A549 (cell line): Measurements from ENCODE around the gene CELSR1. TPM values are rescaled to one million over a fixed set of nuclear protein-coding genes. Genes with fewer than 3 reads are reported as not detected.

Experiments
- ATAC-seq, 2 experiments: fragments of 200-7000 bp in 1 of 2; fragments of >200 bp in 1 of 2; cut with Nextera tagmentation in 1 of 2; cut with Tn5 transposase in 1 of 2; 3 replicates each; pipeline versions ENCODE4 v1.8.0 to v1.9.1; 2018 to 2020; ENCODE audit warnings: mild to moderate bottlenecking in 1 of 2, moderate library complexity in 1 of 2
- CTCF ChIA-PET: fragments of 300-600 bp; sonication (Branson Sonifier 250); formaldehyde crosslinking; extraction: SDS; loops from one replicate; lab custom pipeline; 2021; ENCODE audit warnings: antibody characterized with exemption, inconsistent platforms; lab: Yijun Ruan, JAX
- POLR2A ChIA-PET: fragments of 350-600 bp; formaldehyde crosslinking; extraction: SDS; loops from one replicate; lab custom pipeline; 2021; ENCODE audit warnings: antibody characterized with exemption, inconsistent platforms; lab: Yijun Ruan, JAX
- DNase-seq, 2 experiments: peaks; one replicate each; pipeline versions ENCODE4 v3.0.0 to v3.0.0-alpha.2; 2011 to 2016; ENCODE audit warnings: low read depth in 1 of 2, low spot score in 1 of 2
- FAIRE-seq: peaks from 2 replicates; lab custom pipeline; 2011; peaks lifted over from hg19 to GRCh38; lab: Jason Lieb, UNC
- H3K27ac ChIP-seq, 2 experiments: fragments of >200 bp; sonication (Bioruptor Twin); formaldehyde crosslinking; 3 replicates each; pipeline ENCODE4 v1.5.1; 2016 to 2017
- H3K4me1 ChIP-seq: fragments of >200 bp; sonication (Bioruptor Twin); formaldehyde crosslinking; 3 replicates; pipeline ENCODE4 v1.6.1; 2016
- H3K4me2 ChIP-seq: fragments of >200 bp; sonication (Bioruptor Twin); formaldehyde crosslinking; 3 replicates; pipeline ENCODE4 v1.6.1; 2016
- H3K4me3 ChIP-seq: fragments of >200 bp; sonication (Bioruptor Twin); formaldehyde crosslinking; 3 replicates; pipeline ENCODE4 v1.5.1; 2016
- H3K9me3 ChIP-seq: fragments of >200 bp; sonication (Bioruptor Twin); formaldehyde crosslinking; 3 replicates; pipeline ENCODE4 v1.6.1; 2016
- ATOH8 ChIP-seq: fragments of 250-450 bp; sonication (Bioruptor Pico); IDR thresholded peaks from 2 replicates; pipeline ENCODE4 v1.5.0; 2020; ENCODE audit warnings: low read depth, mild to moderate bottlenecking, moderate library complexity
- CBX2 ChIP-seq: fragments of 200-600 bp; sonication (generic); IDR thresholded peaks from 2 replicates; pipeline ENCODE4 v1.6.1; 2016; ENCODE audit warnings: low read depth, mild to moderate bottlenecking, borderline replicate concordance
- CEBPB ChIP-seq, 2 experiments: fragments of >200 bp in 1 of 2; sonication (Bioruptor Twin) in 1 of 2; formaldehyde crosslinking in 1 of 2; IDR thresholded peaks; 2 replicates each; pipeline ENCODE4 v1.6.1; 2012 to 2016
- EP300 ChIP-seq, 2 experiments: fragments of >200 bp; sonication (Bioruptor Twin); formaldehyde crosslinking; IDR thresholded peaks; 2 replicates in 1 of 2; 3 replicates in 1 of 2; pipeline ENCODE4 v1.6.1; 2016 to 2017
- ESRRA ChIP-seq: fragments of 150-350 bp; IDR thresholded peaks from 2 replicates; pipeline ENCODE4 v1.6.1; 2014; ENCODE audit warnings: mild to moderate bottlenecking, low read length, borderline replicate concordance
- FOSL2 ChIP-seq, 2 experiments: fragments of 450-650 bp in 1 of 2; fragments of >200 bp in 1 of 2; sonication (Bioruptor Twin) in 1 of 2; formaldehyde crosslinking; IDR thresholded peaks; 2 replicates each; pipeline versions ENCODE4 v1.5.0 to v1.6.1; 2016 to 2020; ENCODE audit warnings: mild to moderate bottlenecking in 1 of 2, moderate library complexity in 1 of 2
- HDAC2 ChIP-seq: fragments of 200-600 bp; sonication (generic); IDR thresholded peaks from 2 replicates; pipeline ENCODE4 v1.6.1; 2016
- HEYL ChIP-seq: fragments of 250-450 bp; sonication (Bioruptor Pico); IDR thresholded peaks from 2 replicates; pipeline ENCODE4 v1.8.0; 2021; ENCODE audit warnings: mild to moderate bottlenecking, moderate library complexity
- HMGXB4 ChIP-seq: fragments of 250-450 bp; sonication (Bioruptor Pico); IDR thresholded peaks from 2 replicates; pipeline ENCODE4 v1.5.0; 2021; ENCODE audit warnings: mild to moderate bottlenecking, moderate library complexity, borderline replicate concordance
- HOXB13 ChIP-seq: fragments of 250-450 bp; sonication (Bioruptor Pico); IDR thresholded peaks from 2 replicates; pipeline ENCODE4 v1.5.0; 2020; ENCODE audit warnings: low read depth, mild to moderate bottlenecking, moderate library complexity
- HOXB5 ChIP-seq: fragments of 250-450 bp; sonication (Bioruptor Pico); IDR thresholded peaks from 2 replicates; pipeline ENCODE4 v1.5.0; 2020; ENCODE audit warnings: mild to moderate bottlenecking, moderate library complexity
- JUN ChIP-seq, 2 experiments: fragments of >200 bp; sonication (Bioruptor Twin); formaldehyde crosslinking; IDR thresholded peaks; 2 replicates in 1 of 2; 3 replicates in 1 of 2; pipeline ENCODE4 v1.6.1; 2016 to 2017
- JUNB ChIP-seq: fragments of >200 bp; sonication (Bioruptor Twin); formaldehyde crosslinking; IDR thresholded peaks from 2 replicates; pipeline ENCODE4 v1.6.1; 2016
- KDM1A ChIP-seq: fragments of 200-600 bp; sonication (generic); IDR thresholded peaks from 2 replicates; pipeline ENCODE4 v1.6.1; 2016; ENCODE audit warnings: low read depth, mild to moderate bottlenecking
- MAFK ChIP-seq: fragments of 450-650 bp; IDR thresholded peaks from 2 replicates; pipeline ENCODE4 v1.6.1; 2014; ENCODE audit not compliant: partially characterized antibody
- PHF8 ChIP-seq: fragments of 200-600 bp; sonication (generic); IDR thresholded peaks from 2 replicates; pipeline ENCODE4 v1.6.1; 2016; ENCODE audit warnings: low read depth, mild to moderate bottlenecking, antibody characterized with exemption, moderate library complexity, borderline replicate concordance
- RFX5 ChIP-seq: fragments of 450-650 bp; IDR thresholded peaks from 2 replicates; pipeline ENCODE4 v1.7.1; 2014; ENCODE audit warnings: antibody characterized with exemption, mild to moderate bottlenecking, moderate library complexity
- SMC3 ChIP-seq: fragments of >200 bp; sonication (Bioruptor Twin); formaldehyde crosslinking; IDR thresholded peaks from 3 replicates; pipeline ENCODE4 v1.6.1; 2018; ENCODE audit warnings: inconsistent platforms
- ZFP36 ChIP-seq: fragments of 450-650 bp; IDR thresholded peaks from 2 replicates; pipeline ENCODE4 v1.6.1; 2014; ENCODE audit warnings: borderline replicate concordance; ENCODE audit not compliant: partially characterized antibody
- WGBS: methylation state at CpG from one replicate; pipeline ENCODE4 v1.1.6; 2017; ENCODE audit errors: missing lambda C conversion rate; 5-methylcytosine and 5-hydroxymethylcytosine counted together
- polyA plus RNA-seq, 4 experiments: library from polyadenylated mRNA; depleted of rRNA in 3 of 4; stranded (reverse); fragments of >200 nt; fragmentation: RNase III in 1 of 4; extraction: RNeasy Plus Mini Kit Qiagen cat#74134 plus additional on column Dnase treatment in 1 of 4; gene quantifications; 2 replicates in 3 of 4; 3 replicates in 1 of 4; pipeline ENCODE4 v1.2.3, GENCODE V29; 2011 to 2017
- TF ChIP-seq, protein P1 (sequence below): fragments of >200 bp; sonication (Bioruptor Twin); formaldehyde crosslinking; IDR thresholded peaks from 3 replicates; pipeline ENCODE4 v1.5.1; 2016
- TF ChIP-seq, protein P2 (sequence below): IDR thresholded peaks from 2 replicates; pipeline ENCODE4 v1.6.1; 2012

The CELSR1 gene
- polyA plus RNA-seq, 2 of the 4 experiments (the other 2 are of a cell fraction), result 15.3 to 31.8 TPM

DNA sequence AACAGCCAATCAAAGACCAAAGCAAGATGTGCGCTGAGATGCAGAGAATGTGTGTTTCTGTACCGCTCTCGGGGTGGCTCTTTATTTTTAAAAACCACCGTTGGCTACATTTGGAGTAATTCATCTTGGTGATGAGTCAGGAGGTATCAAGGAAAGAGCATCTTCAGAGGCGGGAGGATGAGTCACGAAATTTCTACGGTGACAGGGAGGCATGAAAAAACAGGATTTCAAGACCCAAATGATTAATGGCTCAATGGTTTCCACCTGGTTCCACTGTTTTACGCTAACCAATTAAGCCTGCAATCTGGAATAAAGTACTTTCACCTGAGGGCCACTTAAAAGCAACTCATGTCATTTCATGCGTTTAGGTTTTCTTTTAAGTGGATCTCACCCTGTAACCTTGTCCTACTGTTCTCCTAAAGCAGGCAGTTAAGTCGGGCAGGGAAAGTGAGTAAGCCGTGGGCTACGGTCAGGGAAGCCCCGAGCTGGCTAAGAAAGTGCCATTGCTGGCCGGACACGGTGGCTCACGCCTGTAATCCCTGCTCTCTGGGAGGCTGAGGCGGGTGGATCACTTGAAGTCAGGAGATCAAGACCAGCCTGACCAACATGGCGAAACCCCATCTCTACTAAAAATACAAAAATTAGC, 74.6 kb downstream of the CELSR1 start:
- no peak for TF ChIP-seq HEYL
- no peak for TF ChIP-seq ESRRA
- TF ChIP-seq CEBPB (IDR thresholded peaks at IDR 0.05), result peak in 1 of 2 experiments; percentile 13; a peak in 1 of 4 replicates
- TF ChIP-seq SMC3, result no peak
- TF ChIP-seq PHF8, result no peak
- TF ChIP-seq JUNB, result peak; percentile 76
- 0 out of 5 replicates have a peak, but pooled peaks of 1 of the 2 experiments have one; percentile 34 for TF ChIP-seq JUN (IDR thresholded peaks at IDR 0.05)
- TF ChIP-seq HOXB5 (CRISPR knock-in tag), result peak; percentile 84
- TF ChIP-seq FOSL2 (IDR thresholded peaks at IDR 0.05), result peak; percentile 51; the same call in 1 of the 2 replicates
- TF ChIP-seq FOSL2 (CRISPR knock-in tag; IDR thresholded peaks at IDR 0.05), result peak; percentile 92
- peak; percentile 67 for FAIRE-seq
- WGBS, result 42% methylated on average over 18 of the region's 18 CpGs
- ChIA-PET POLR2A (no interaction called here), CTCF (interaction anchor here (0.9 to 1.7 kb wide), 3 partner anchors 13 to 95 kb away, joined by 3 to 7 read pairs (median 3); no protein-coding TSS in a partner anchor)
- H3K27ac ChIP-seq, result peak overlapping the region; percentile 31 to 69; a peak in 3 of 6 replicates
- peak; percentile 66 to 73 for DNase-seq
- peak; percentile 74 to 75; a peak in 5 of 6 replicates for ATAC-seq
- H3K4me2 ChIP-seq, result peak overlapping the region; percentile 45
- no peak overlapping the region for H3K4me3 ChIP-seq
- H3K4me1 ChIP-seq, result peaks cover 33% of the 10 kb centered on the region
- H3K9me3 ChIP-seq, result no peaks in the 10 kb centered on the region

DNA sequence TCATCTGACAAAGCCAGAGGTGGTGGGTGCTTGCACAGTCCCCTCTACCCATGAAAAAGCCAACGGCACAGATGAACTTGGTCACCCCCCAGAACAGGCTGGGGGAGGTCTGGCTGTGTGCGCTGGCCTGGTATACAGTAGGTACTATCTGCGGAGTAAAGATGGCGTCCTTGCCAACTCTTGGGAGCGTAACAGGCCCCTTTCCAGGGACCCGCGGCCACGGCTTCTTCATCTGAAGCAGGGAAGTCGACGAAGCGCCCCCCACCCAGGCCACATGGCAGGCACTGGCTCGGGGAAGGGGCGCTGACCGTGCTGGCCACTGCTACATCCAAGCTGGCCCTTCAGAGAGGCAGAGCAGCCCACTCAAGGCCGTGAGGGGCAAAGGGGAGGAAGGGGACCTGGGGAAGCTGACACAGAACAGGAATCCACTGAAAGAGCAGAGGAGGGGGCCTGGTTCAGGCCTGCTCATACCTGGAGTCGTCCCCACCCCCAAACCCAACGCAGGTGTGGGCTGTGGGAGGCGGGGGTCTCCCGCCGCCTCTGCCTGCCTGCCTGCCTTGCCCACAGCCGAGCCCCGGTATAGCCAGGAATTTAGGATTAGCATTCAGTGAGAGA, 75.7 kb downstream of the CELSR1 start:
- CTCF ChIA-PET, result interaction anchor here (0.9 to 1.7 kb wide), 4 partner anchors 12 to 81 kb away, joined by 3 to 5 read pairs (median 4); no protein-coding TSS in a partner anchor
- Histone ChIP-seq H3K9me3 (no peaks in the 10 kb centered on the region), H3K4me3 (no peak overlapping the region), H3K27ac (peak overlapping the region; percentile 48 to 69; a peak in 5 of 6 replicates), H3K4me2 (no peak overlapping the region; the same call in 2 of the 3 replicates), H3K4me1 (peaks cover 33% of the 10 kb centered on the region)
- no peak for ATAC-seq
- no peak for DNase-seq
- POLR2A ChIA-PET, result no interaction called here
- 100% methylated on average over 3 of the region's 22 CpGs for WGBS
- no peak for TF ChIP-seq KDM1A
- no peak for TF ChIP-seq CEBPB (IDR thresholded peaks at IDR 0.05)
- TF ChIP-seq ATOH8, result no peak
- no peak for TF ChIP-seq MAFK
- TF ChIP-seq HMGXB4 (CRISPR knock-in tag), result no peak
- TF ChIP-seq, protein P1, sequence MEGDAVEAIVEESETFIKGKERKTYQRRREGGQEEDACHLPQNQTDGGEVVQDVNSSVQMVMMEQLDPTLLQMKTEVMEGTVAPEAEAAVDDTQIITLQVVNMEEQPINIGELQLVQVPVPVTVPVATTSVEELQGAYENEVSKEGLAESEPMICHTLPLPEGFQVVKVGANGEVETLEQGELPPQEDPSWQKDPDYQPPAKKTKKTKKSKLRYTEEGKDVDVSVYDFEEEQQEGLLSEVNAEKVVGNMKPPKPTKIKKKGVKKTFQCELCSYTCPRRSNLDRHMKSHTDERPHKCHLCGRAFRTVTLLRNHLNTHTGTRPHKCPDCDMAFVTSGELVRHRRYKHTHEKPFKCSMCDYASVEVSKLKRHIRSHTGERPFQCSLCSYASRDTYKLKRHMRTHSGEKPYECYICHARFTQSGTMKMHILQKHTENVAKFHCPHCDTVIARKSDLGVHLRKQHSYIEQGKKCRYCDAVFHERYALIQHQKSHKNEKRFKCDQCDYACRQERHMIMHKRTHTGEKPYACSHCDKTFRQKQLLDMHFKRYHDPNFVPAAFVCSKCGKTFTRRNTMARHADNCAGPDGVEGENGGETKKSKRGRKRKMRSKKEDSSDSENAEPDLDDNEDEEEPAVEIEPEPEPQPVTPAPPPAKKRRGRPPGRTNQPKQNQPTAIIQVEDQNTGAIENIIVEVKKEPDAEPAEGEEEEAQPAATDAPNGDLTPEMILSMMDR, result no peak
- no peak for TF ChIP-seq CBX2
- no peak for FAIRE-seq

- H3K4me2 ChIP-seq, result no peak overlapping the region
- POLR2A ChIA-PET, result no interaction called here
- CTCF ChIA-PET, result interaction anchor here (1.1 to 1.7 kb wide), 4 partner anchors 15 to 82 kb away, joined by 3 to 5 read pairs (median 4); no protein-coding TSS in a partner anchor
- WGBS, result 92% methylated on average over 12 of the region's 12 CpGs
- H3K27ac ChIP-seq, result no peak overlapping the region
- no peak for TF ChIP-seq ZFP36
- TF ChIP-seq RFX5, result no peak
- no peak for TF ChIP-seq FOSL2 (IDR thresholded peaks at IDR 0.05)
- no peak for TF ChIP-seq FOSL2 (CRISPR knock-in tag; IDR thresholded peaks at IDR 0.05)
- TF ChIP-seq, protein P2, sequence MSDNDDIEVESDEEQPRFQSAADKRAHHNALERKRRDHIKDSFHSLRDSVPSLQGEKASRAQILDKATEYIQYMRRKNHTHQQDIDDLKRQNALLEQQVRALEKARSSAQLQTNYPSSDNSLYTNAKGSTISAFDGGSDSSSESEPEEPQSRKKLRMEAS, result no peak
- TF ChIP-seq HOXB13 (CRISPR knock-in tag), result no peak
- no peak for TF ChIP-seq HDAC2
- no peak for TF ChIP-seq EP300 (IDR thresholded peaks at IDR 0.05)
- no peak for TF ChIP-seq JUN (IDR thresholded peaks at IDR 0.05)
- TF ChIP-seq, all 56 proteins: peak for 0
- DNase-seq (no peak), FAIRE-seq (no peak), ATAC-seq (no peak)
- Histone ChIP-seq H3K4me1 (peaks cover 29% of the 10 kb centered on the region), H3K4me3 (no peak overlapping the region), H3K9me3 (no peaks in the 10 kb centered on the region)
These were observed 76.6 kb downstream of the CELSR1 start for GRCh38 chr22:46460857-46461256.
